GM12892 (cell line): ENCODE data around the gene GOT1.

Experiments used
- POLR2A ChIP-seq: IDR thresholded peaks from 2 replicates; pipeline ENCODE4 v1.6.1; 2011; ENCODE audit warnings: low read depth, low read length, control low read depth
- TAF1 ChIP-seq: IDR thresholded peaks from 2 replicates; pipeline ENCODE4 v1.6.1; 2011; ENCODE audit warnings: low read depth, mild to moderate bottlenecking, control low read depth, low read length, borderline replicate concordance

- TF ChIP-seq POLR2A = no peak
- TF ChIP-seq TAF1 = no peak
Measured at GRCh38 chr10:99419688-99420087, 10.7 kb downstream of the GOT1 start.
